GM12878 (cell line): ENCODE measurements around the gene SIRPD. TPM values are rescaled to one million over a fixed set of nuclear protein-coding genes. Genes with fewer than 3 reads are reported as not detected.

Source experiments
- ATAC-seq: fragments of 200-7000 bp; cut with Tn5 transposase; 3 replicates; pipeline ENCODE4 v1.9.1; 2020; ENCODE audit warnings: mild to moderate bottlenecking, moderate library complexity
- BruUV-seq: library from RNA; stranded (reverse); fragments of 400-500 nt; replicated peaks from 2 replicates; lab custom pipeline; 2021; lab: Mats Ljungman, UMichigan
- CTCF ChIA-PET: fragments of 300-600 bp; sonication (Branson Sonifier 250); formaldehyde crosslinking; extraction: SDS; loops from one replicate; lab custom pipeline; 2021; ENCODE audit warnings: inconsistent platforms; lab: Yijun Ruan, JAX
- POLR2A ChIA-PET: fragments of 350-600 bp; formaldehyde crosslinking; extraction: SDS; loops from one replicate; lab custom pipeline; 2021; ENCODE audit warnings: inconsistent platforms; lab: Charles Lee
- RAD21 ChIA-PET: fragments of 300-600 bp; sonication (Branson Sonifier 250); formaldehyde crosslinking; loops from one replicate; lab custom pipeline; 2023; ENCODE audit warnings: antibody characterized with exemption; ENCODE audit not compliant: unreplicated experiment; lab: Charles Lee
- SMC1A ChIA-PET: fragments of 300-600 bp; sonication (Branson Sonifier 250); formaldehyde crosslinking; loops from one replicate; lab custom pipeline; 2023; ENCODE audit not compliant: unreplicated experiment, uncharacterized antibody; lab: Charles Lee
- DNase-seq: peaks from one replicate; pipeline ENCODE4 v3.0.0-alpha.2; 2011; ENCODE audit warnings: low read depth, low spot score
- FAIRE-seq: peaks from 3 replicates; lab custom pipeline; 2011; peaks lifted over from hg19 to GRCh38; lab: Jason Lieb, UNC
- H2AFZ ChIP-seq: 2 replicates; pipeline ENCODE4 v1.6.0; 2011; ENCODE audit warnings: low read depth, low read length, control low read depth; ENCODE audit not compliant: control insufficient read depth
- H3K27ac ChIP-seq: 2 replicates; pipeline ENCODE4 v1.5.1; 2011; ENCODE audit warnings: control low read depth; ENCODE audit not compliant: control insufficient read depth, insufficient read depth
- H3K27me3 ChIP-seq, 2 experiments: replicated peaks in 1 of 2; 2 replicates each; pipeline versions ENCODE4 v1.6.0 to v1.6.1; 2011; ENCODE audit warnings: low read length in 1 of 2; ENCODE audit not compliant: control insufficient read depth in 2 of 2, insufficient read depth in 2 of 2
- H3K36me3 ChIP-seq, 2 experiments: 2 replicates each; pipeline ENCODE4 v1.5.1; 2011; ENCODE audit warnings: low read length in 1 of 2; ENCODE audit not compliant: control insufficient read depth in 2 of 2, insufficient read depth in 2 of 2
- H3K4me1 ChIP-seq: 2 replicates; pipeline ENCODE4 v1.6.1; 2011; ENCODE audit warnings: mild to moderate bottlenecking, low read length, moderate library complexity, mixed read lengths; ENCODE audit not compliant: control insufficient read depth, insufficient read depth
- H3K4me2 ChIP-seq: 2 replicates; pipeline ENCODE4 v1.6.0; 2011; ENCODE audit warnings: control low read depth; ENCODE audit not compliant: control insufficient read depth, insufficient read depth
- H3K4me3 ChIP-seq: fragments of 200-600 bp; sonication (generic); 2 replicates; pipeline ENCODE4 v1.5.1; 2016
- H3K79me2 ChIP-seq: 2 replicates; pipeline ENCODE4 v1.6.0; 2011; ENCODE audit warnings: low read length; ENCODE audit not compliant: control insufficient read depth, insufficient read depth
- H3K9ac ChIP-seq: 2 replicates; pipeline ENCODE4 v1.8.0; 2011; ENCODE audit warnings: low read length, control low read depth, mixed read lengths; ENCODE audit not compliant: control insufficient read depth, insufficient read depth
- H3K9me3 ChIP-seq: replicated peaks from 3 replicates; pipeline ENCODE4 v1.5.1; 2011; ENCODE audit warnings: mild to moderate bottlenecking, low read length; ENCODE audit not compliant: control insufficient read depth, insufficient read depth
- H4K20me1 ChIP-seq: 2 replicates; pipeline ENCODE4 v1.6.0; 2011; ENCODE audit not compliant: control insufficient read depth, insufficient read depth
- EZH2 ChIP-seq: IDR thresholded peaks from 2 replicates; pipeline ENCODE4 v1.6.1; 2012; ENCODE audit warnings: low read depth, mild to moderate bottlenecking, control low read depth, inconsistent platforms, low read length, borderline replicate concordance; ENCODE audit not compliant: control insufficient read depth
- MXI1 ChIP-seq: fragments of 150-350 bp; IDR thresholded peaks from 2 replicates; pipeline ENCODE4 v1.6.1; 2011; ENCODE audit warnings: low read depth, mild to moderate bottlenecking, inconsistent platforms, low read length, improper control_type of control experiment
- NFIC ChIP-seq: IDR thresholded peaks from 2 replicates; pipeline ENCODE4 v1.6.1; 2012; ENCODE audit warnings: low read depth, mild to moderate bottlenecking, inconsistent platforms, low read length, moderate library complexity
- SIX5 ChIP-seq: IDR thresholded peaks from 2 replicates; pipeline ENCODE4 v1.6.1; 2011; ENCODE audit warnings: mild to moderate bottlenecking, low read depth, low read length, moderate library complexity; ENCODE audit not compliant: severe bottlenecking
- SMAD1 ChIP-seq: fragments of 450-650 bp; IDR thresholded peaks from 2 replicates; pipeline ENCODE4 v1.6.1; 2018; ENCODE audit warnings: mild to moderate bottlenecking, low read depth; ENCODE audit not compliant: partially characterized antibody
- SUZ12 ChIP-seq: fragments of 200-600 bp; sonication (generic); IDR thresholded peaks from one replicate; pipeline ENCODE4 v1.6.1; 2018; ENCODE audit warnings: antibody characterized with exemption, mild to moderate bottlenecking; ENCODE audit not compliant: unreplicated experiment
- USF2 ChIP-seq: IDR thresholded peaks from 2 replicates; pipeline ENCODE4 v1.6.1; 2011; ENCODE audit warnings: low read depth, low read length, improper control_type of control experiment, borderline replicate concordance
- WGBS: methylation state at CpG from one replicate; pipeline ENCODE4 v1.1.6; 2016; ENCODE audit warnings: low lambda C conversion rate; ENCODE audit not compliant: insufficient replicate concordance, insufficient coverage; ENCODE audit errors: missing lambda C conversion rate; 5-methylcytosine and 5-hydroxymethylcytosine counted together
- in situ Hi-C: fragments of 300-500 bp; cut with MboI; formaldehyde crosslinking; loops from 9 replicates; pipeline ENCODE4 v1.14.3; 2018; ENCODE audit warnings: mixed read lengths
- intact Hi-C: fragments of 100-400 bp; cut with micrococcal nuclease; formaldehyde crosslinking; loops from one replicate; pipeline ENCODE4 v1.14.2; 2022; ENCODE audit not compliant: unreplicated experiment
- polyA plus RNA-seq, 11 experiments: library from polyadenylated mRNA; depleted of rRNA in 4 of 11; unstranded in 6 of 11; stranded (reverse) in 5 of 11; fragments of >200 nt; fragmentation: Nextera tagmentation in 4 of 11; fragmentation: Illumina TruSeq in 1 of 11; extraction: Ambion mirVana in 4 of 11; extraction: Trizol in 1 of 11; gene quantifications; 1 replicate in 1 of 11; 2 replicates in 10 of 11; pipeline versions ENCODE4 v1.2.1 to v1.2.3, GENCODE V29; 2011 to 2016; ENCODE audit warnings: inconsistent platforms in 2 of 11, missing spikeins in 2 of 11, low read depth in 1 of 11
- total RNA-seq, 4 experiments: library from RNA; depleted of rRNA in 3 of 4; stranded (reverse); fragments of >200 nt in 3 of 4; fragmentation: Illumina TruSeq in 1 of 4; extraction: Trizol in 1 of 4; gene quantifications; 2 replicates each; pipeline versions ENCODE4 v1.2.1 to v1.2.3, GENCODE V29; 2013 to 2021
- TF ChIP-seq, protein P1 (sequence below): fragments of 450-650 bp; IDR thresholded peaks from 2 replicates; pipeline ENCODE4 v1.6.1; 2017; ENCODE audit warnings: antibody characterized with exemption, mild to moderate bottlenecking, moderate library complexity
- TF ChIP-seq, protein P2 (sequence below): fragments of 450-650 bp; IDR thresholded peaks from 2 replicates; pipeline ENCODE4 v1.6.1; 2016; ENCODE audit warnings: mild to moderate bottlenecking
- TF ChIP-seq, protein P3 (sequence below): fragments of 450-650 bp; IDR thresholded peaks from 2 replicates; pipeline ENCODE4 v1.6.1; 2017; ENCODE audit warnings: borderline replicate concordance
- TF ChIP-seq, protein P4 (sequence below): IDR thresholded peaks from 2 replicates; pipeline ENCODE4 v1.6.1; 2011; ENCODE audit warnings: borderline replicate concordance, low read depth, mild to moderate bottlenecking, moderate library complexity, mixed read lengths, low read length; ENCODE audit not compliant: insufficient read depth; ENCODE audit errors: extremely low read length

SIRPD gene
- total and polyA plus RNA-seq, 10 of the 15 experiments (the other 5 are each of a cell fraction or from before 2014, with no cell fraction given): 0.10 to 1.6 (median 0.88) TPM

DNA sequence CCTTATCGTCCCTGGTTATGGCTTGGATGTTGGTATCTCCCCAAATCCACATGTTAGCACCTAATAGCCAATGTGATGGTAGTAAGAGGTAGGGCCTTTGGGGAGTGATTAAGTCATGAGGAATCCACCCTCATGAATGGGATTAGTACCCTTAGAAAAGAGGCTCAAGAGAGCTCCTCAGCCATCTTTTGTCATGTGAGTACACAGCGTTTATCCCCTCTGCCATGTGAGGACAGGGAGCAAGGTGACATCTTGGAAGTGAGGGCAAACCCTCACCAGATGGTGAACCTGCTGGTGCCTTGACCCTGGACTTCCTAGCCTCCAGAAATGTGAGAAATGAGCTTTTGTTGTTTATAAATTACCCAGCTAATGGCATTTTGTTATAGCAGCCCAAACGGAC is 50.2 kb downstream of the SIRPD start:
- ChIA-PET SMC1A (interaction anchor here (1.0 to 11.1 kb wide), 6 partner anchors 12 to 232 kb away, joined by 3 to 138 read pairs (median 9); no protein-coding TSS in a partner anchor), CTCF (interaction anchor here (1.0 to 7.6 kb wide), 12 partner anchors 11 to 270 kb away, joined by 3 to 66 read pairs (median 6); no protein-coding TSS in a partner anchor), RAD21 (interaction anchor here (1.6 to 5.6 kb wide), 2 partner anchors 227 to 269 kb away, joined by 12 to 44 read pairs; no protein-coding TSS in a partner anchor), POLR2A (interaction anchor here (0.6 kb wide), 1 partner anchor 10 kb away, joined by 7 read pairs; no protein-coding TSS in a partner anchor)
- Histone ChIP-seq H3K9ac (no peak overlapping the region), H2AFZ (no peak overlapping the region), H3K27me3 (peaks cover 0 to 8% of the 10 kb centered on the region in 2 experiments; a peak in 1 of 4 replicates), H3K4me2 (no peak overlapping the region), H3K36me3 (no peaks in the 10 kb centered on the region), H3K79me2 (no peaks in the 10 kb centered on the region), H3K4me1 (0 out of 2 replicates have a peak, but pooled peaks cover 3% of the 10 kb centered on the region), H3K9me3 (peaks cover 3% of the 10 kb centered on the region; the same call in 1 of the 3 replicates), H4K20me1 (no peaks in the 10 kb centered on the region), H3K4me3 (no peak overlapping the region), H3K27ac (no peak overlapping the region)
- no peak for DNase-seq
- no TSS peak for BruUV-seq
- no peak for ATAC-seq
- no peak for FAIRE-seq
- intact Hi-C loops: loop anchor here (5.0 kb wide), 1 partner anchor 125 kb away; no protein-coding TSS in a partner anchor
- in situ Hi-C loops: no loop called here
- 42% methylated on average over 3 of the region's 3 CpGs for WGBS
- TF ChIP-seq, protein P1, sequence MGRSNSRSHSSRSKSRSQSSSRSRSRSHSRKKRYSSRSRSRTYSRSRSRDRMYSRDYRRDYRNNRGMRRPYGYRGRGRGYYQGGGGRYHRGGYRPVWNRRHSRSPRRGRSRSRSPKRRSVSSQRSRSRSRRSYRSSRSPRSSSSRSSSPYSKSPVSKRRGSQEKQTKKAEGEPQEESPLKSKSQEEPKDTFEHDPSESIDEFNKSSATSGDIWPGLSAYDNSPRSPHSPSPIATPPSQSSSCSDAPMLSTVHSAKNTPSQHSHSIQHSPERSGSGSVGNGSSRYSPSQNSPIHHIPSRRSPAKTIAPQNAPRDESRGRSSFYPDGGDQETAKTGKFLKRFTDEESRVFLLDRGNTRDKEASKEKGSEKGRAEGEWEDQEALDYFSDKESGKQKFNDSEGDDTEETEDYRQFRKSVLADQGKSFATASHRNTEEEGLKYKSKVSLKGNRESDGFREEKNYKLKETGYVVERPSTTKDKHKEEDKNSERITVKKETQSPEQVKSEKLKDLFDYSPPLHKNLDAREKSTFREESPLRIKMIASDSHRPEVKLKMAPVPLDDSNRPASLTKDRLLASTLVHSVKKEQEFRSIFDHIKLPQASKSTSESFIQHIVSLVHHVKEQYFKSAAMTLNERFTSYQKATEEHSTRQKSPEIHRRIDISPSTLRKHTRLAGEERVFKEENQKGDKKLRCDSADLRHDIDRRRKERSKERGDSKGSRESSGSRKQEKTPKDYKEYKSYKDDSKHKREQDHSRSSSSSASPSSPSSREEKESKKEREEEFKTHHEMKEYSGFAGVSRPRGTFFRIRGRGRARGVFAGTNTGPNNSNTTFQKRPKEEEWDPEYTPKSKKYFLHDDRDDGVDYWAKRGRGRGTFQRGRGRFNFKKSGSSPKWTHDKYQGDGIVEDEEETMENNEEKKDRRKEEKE: no peak
- TF ChIP-seq EZH2 (no peak), USF2 (no peak), MXI1 (no peak), SMAD1 (no peak), NFIC (no peak), SUZ12 (no peak), SIX5 (no peak)
- TF ChIP-seq, protein P2, sequence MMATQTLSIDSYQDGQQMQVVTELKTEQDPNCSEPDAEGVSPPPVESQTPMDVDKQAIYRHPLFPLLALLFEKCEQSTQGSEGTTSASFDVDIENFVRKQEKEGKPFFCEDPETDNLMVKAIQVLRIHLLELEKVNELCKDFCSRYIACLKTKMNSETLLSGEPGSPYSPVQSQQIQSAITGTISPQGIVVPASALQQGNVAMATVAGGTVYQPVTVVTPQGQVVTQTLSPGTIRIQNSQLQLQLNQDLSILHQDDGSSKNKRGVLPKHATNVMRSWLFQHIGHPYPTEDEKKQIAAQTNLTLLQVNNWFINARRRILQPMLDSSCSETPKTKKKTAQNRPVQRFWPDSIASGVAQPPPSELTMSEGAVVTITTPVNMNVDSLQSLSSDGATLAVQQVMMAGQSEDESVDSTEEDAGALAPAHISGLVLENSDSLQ: no peak
- TF ChIP-seq, protein P3, sequence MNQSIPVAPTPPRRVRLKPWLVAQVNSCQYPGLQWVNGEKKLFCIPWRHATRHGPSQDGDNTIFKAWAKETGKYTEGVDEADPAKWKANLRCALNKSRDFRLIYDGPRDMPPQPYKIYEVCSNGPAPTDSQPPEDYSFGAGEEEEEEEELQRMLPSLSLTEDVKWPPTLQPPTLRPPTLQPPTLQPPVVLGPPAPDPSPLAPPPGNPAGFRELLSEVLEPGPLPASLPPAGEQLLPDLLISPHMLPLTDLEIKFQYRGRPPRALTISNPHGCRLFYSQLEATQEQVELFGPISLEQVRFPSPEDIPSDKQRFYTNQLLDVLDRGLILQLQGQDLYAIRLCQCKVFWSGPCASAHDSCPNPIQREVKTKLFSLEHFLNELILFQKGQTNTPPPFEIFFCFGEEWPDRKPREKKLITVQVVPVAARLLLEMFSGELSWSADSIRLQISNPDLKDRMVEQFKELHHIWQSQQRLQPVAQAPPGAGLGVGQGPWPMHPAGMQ: no peak
- TF ChIP-seq, protein P4, sequence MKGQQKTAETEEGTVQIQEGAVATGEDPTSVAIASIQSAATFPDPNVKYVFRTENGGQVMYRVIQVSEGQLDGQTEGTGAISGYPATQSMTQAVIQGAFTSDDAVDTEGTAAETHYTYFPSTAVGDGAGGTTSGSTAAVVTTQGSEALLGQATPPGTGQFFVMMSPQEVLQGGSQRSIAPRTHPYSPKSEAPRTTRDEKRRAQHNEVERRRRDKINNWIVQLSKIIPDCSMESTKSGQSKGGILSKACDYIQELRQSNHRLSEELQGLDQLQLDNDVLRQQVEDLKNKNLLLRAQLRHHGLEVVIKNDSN: no peak
